ENCODE measurements around the gene TPRG1.

DNA sequence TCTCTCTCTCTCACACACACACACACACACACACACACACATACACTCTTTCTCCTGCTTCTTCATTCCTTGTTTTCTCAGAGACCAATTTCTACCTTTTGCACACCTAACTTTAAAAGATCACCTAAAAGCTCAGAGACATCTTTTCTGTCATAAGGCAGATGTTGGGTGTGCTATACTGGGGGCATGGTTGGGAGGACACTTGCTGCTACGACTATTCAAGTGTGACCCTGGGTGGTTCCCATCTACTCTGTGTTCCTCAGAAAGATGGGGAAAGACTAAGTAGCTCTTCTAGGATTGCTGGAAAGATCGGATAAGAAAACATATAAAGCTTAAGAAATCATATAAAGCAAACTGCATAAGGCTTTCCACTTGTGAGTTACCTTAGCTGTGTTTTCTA lies 33.2 kb downstream of the TPRG1 start:
- TF ChIP-seq, protein P1, sequence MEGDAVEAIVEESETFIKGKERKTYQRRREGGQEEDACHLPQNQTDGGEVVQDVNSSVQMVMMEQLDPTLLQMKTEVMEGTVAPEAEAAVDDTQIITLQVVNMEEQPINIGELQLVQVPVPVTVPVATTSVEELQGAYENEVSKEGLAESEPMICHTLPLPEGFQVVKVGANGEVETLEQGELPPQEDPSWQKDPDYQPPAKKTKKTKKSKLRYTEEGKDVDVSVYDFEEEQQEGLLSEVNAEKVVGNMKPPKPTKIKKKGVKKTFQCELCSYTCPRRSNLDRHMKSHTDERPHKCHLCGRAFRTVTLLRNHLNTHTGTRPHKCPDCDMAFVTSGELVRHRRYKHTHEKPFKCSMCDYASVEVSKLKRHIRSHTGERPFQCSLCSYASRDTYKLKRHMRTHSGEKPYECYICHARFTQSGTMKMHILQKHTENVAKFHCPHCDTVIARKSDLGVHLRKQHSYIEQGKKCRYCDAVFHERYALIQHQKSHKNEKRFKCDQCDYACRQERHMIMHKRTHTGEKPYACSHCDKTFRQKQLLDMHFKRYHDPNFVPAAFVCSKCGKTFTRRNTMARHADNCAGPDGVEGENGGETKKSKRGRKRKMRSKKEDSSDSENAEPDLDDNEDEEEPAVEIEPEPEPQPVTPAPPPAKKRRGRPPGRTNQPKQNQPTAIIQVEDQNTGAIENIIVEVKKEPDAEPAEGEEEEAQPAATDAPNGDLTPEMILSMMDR (IDR thresholded peaks at IDR 0.05; ENCODE audit: low read depth, low read length, missing input control): no peak
- TF ChIP-seq, protein P2, sequence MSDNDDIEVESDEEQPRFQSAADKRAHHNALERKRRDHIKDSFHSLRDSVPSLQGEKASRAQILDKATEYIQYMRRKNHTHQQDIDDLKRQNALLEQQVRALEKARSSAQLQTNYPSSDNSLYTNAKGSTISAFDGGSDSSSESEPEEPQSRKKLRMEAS (IDR thresholded peaks at IDR 0.05): no peak
- TF ChIP-seq JUND (IDR thresholded peaks at IDR 0.05) (no peak), GABPA (IDR thresholded peaks at IDR 0.05 in 1 of 2, conservative IDR thresholded peaks at IDR 0.05 in 1 of 2) (no peak), YY1 (IDR thresholded peaks at IDR 0.05) (no peak), NR2F2 (IDR thresholded peaks at IDR 0.05) (no peak), TAF1 (conservative IDR thresholded peaks at IDR 0.05) (no peak), HNF4A (conservative IDR thresholded peaks at IDR 0.05) (no peak), RXRA (IDR thresholded peaks at IDR 0.05) (no peak), SP1 (IDR thresholded peaks at IDR 0.05) (no peak), HNF4G (IDR thresholded peaks at IDR 0.05) (no peak), RAD21 (IDR thresholded peaks at IDR 0.05) (no peak)
- TF ChIP-seq, protein P3, sequence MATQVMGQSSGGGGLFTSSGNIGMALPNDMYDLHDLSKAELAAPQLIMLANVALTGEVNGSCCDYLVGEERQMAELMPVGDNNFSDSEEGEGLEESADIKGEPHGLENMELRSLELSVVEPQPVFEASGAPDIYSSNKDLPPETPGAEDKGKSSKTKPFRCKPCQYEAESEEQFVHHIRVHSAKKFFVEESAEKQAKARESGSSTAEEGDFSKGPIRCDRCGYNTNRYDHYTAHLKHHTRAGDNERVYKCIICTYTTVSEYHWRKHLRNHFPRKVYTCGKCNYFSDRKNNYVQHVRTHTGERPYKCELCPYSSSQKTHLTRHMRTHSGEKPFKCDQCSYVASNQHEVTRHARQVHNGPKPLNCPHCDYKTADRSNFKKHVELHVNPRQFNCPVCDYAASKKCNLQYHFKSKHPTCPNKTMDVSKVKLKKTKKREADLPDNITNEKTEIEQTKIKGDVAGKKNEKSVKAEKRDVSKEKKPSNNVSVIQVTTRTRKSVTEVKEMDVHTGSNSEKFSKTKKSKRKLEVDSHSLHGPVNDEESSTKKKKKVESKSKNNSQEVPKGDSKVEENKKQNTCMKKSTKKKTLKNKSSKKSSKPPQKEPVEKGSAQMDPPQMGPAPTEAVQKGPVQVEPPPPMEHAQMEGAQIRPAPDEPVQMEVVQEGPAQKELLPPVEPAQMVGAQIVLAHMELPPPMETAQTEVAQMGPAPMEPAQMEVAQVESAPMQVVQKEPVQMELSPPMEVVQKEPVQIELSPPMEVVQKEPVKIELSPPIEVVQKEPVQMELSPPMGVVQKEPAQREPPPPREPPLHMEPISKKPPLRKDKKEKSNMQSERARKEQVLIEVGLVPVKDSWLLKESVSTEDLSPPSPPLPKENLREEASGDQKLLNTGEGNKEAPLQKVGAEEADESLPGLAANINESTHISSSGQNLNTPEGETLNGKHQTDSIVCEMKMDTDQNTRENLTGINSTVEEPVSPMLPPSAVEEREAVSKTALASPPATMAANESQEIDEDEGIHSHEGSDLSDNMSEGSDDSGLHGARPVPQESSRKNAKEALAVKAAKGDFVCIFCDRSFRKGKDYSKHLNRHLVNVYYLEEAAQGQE (IDR thresholded peaks at IDR 0.05): no peak
- TF ChIP-seq, protein P4, sequence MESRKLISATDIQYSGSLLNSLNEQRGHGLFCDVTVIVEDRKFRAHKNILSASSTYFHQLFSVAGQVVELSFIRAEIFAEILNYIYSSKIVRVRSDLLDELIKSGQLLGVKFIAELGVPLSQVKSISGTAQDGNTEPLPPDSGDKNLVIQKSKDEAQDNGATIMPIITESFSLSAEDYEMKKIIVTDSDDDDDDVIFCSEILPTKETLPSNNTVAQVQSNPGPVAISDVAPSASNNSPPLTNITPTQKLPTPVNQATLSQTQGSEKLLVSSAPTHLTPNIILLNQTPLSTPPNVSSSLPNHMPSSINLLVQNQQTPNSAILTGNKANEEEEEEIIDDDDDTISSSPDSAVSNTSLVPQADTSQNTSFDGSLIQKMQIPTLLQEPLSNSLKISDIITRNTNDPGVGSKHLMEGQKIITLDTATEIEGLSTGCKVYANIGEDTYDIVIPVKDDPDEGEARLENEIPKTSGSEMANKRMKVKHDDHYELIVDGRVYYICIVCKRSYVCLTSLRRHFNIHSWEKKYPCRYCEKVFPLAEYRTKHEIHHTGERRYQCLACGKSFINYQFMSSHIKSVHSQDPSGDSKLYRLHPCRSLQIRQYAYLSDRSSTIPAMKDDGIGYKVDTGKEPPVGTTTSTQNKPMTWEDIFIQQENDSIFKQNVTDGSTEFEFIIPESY (IDR thresholded peaks at IDR 0.05): no peak

Measured in liver (tissue), 3 donors.